B cell (primary cell): Measurements from ENCODE around the gene MYBPC3. TPM values are rescaled to one million over a fixed set of nuclear protein-coding genes. Genes with fewer than 3 reads are reported as not detected.

ENCODE experiments used
- ATAC-seq: fragments of 200-7000 bp; cut with Tn5 transposase; one replicate; pipeline ENCODE4 v1.10.0; 2021; ENCODE audit warnings: low read depth, mild to moderate bottlenecking, moderate number of reproducible peaks, moderate library complexity
- CTCF ChIA-PET: fragments of 350-600 bp; sonication (Branson Sonifier 250); formaldehyde crosslinking; loops from one replicate; lab custom pipeline; 2021; ENCODE audit warnings: antibody characterized with exemption, inconsistent platforms; lab: Charles Lee
- POLR2A ChIA-PET: fragments of 350-600 bp; sonication (Branson Sonifier 250); formaldehyde crosslinking; loops from one replicate; lab custom pipeline; 2021; ENCODE audit warnings: antibody characterized with exemption; lab: Charles Lee
- DNase-seq: peaks from one replicate; pipeline ENCODE4 v3.0.0; 2013
- H2AFZ ChIP-seq: 2 replicates; pipeline ENCODE4 v1.6.1; 2012; ENCODE audit warnings: mild to moderate bottlenecking, low read depth, low read length; ENCODE audit not compliant: insufficient read depth, poor library complexity, severe bottlenecking
- H3K27ac ChIP-seq, 2 donors: 1 replicate in 1 of 2; 2 replicates in 1 of 2; pipeline ENCODE4 v1.5.1; 2012 to 2013; ENCODE audit warnings: low read length in 2 of 2, mild to moderate bottlenecking in 2 of 2, moderate library complexity in 1 of 2
- H3K27me3 ChIP-seq, 4 experiments: fragments of 200-600 bp in 1 of 4; sonication (generic) in 1 of 4; replicated peaks in 1 of 4; 1 replicate in 2 of 4; 2 replicates in 2 of 4; pipeline versions ENCODE4 v1.6.1 to v1.7.0; 2013 to 2016; ENCODE audit warnings: low read length in 3 of 4, mild to moderate bottlenecking in 2 of 4, mixed read lengths in 1 of 4, moderate library complexity in 1 of 4; ENCODE audit not compliant: insufficient read depth in 4 of 4, control insufficient read depth in 3 of 4; ENCODE audit errors: control extremely low read depth in 1 of 4
- H3K36me3 ChIP-seq, 2 experiments: replicated peaks in 1 of 2; 1 replicate in 1 of 2; 2 replicates in 1 of 2; pipeline versions ENCODE4 v1.6.1 to v1.7.1; 2013; ENCODE audit warnings: low read length in 1 of 2; ENCODE audit not compliant: insufficient read depth in 2 of 2, control insufficient read depth in 1 of 2; ENCODE audit errors: control extremely low read depth in 1 of 2, extremely low read depth in 1 of 2
- H3K4me1 ChIP-seq, 2 donors: fragments of 200-600 bp in 1 of 2; sonication (generic) in 1 of 2; 1 replicate in 1 of 2; 2 replicates in 1 of 2; pipeline versions ENCODE4 v1.5.1 to v1.6.1; 2013 to 2017; ENCODE audit warnings: low read length in 2 of 2; ENCODE audit not compliant: control insufficient read depth in 2 of 2, insufficient read depth in 2 of 2
- H3K4me2 ChIP-seq: replicated peaks from 2 replicates; pipeline ENCODE3; 2012; ENCODE audit warnings: mild to moderate bottlenecking, low read depth, low read length; ENCODE audit not compliant: poor library complexity, severe bottlenecking
- H3K4me3 ChIP-seq, 5 experiments: fragments of 200-600 bp in 1 of 5; sonication (generic) in 1 of 5; 1 replicate in 3 of 5; 2 replicates in 2 of 5; pipeline versions ENCODE4 v1.5.1 to v1.7.0; 2011 to 2016; ENCODE audit warnings: low read length in 4 of 5, mild to moderate bottlenecking in 4 of 5, low read depth in 2 of 5, control low read depth in 1 of 5, moderate library complexity in 1 of 5; ENCODE audit not compliant: insufficient read depth in 1 of 5; ENCODE audit errors: control extremely low read depth in 1 of 5, extremely low read depth in 1 of 5
- H3K79me2 ChIP-seq: fragments of 200-600 bp; sonication (generic); one replicate; pipeline ENCODE4 v1.6.0; 2016; ENCODE audit warnings: low read length; ENCODE audit not compliant: control insufficient read depth, insufficient read depth
- H3K9ac ChIP-seq: fragments of 200-600 bp; sonication (generic); 2 replicates; pipeline ENCODE4 v1.6.1; 2017; ENCODE audit warnings: mild to moderate bottlenecking, low read length, moderate library complexity
- H3K9me3 ChIP-seq, 3 donors: one replicate each; pipeline versions ENCODE4 v1.6.1 to v1.7.1; 2013; ENCODE audit warnings: low read length in 2 of 3; ENCODE audit not compliant: control insufficient read depth in 2 of 3, insufficient read depth in 1 of 3; ENCODE audit errors: control extremely low read depth in 1 of 3
- H4K20me1 ChIP-seq: 2 replicates; pipeline ENCODE4 v1.6.0; 2012; ENCODE audit warnings: mild to moderate bottlenecking, low read length; ENCODE audit not compliant: insufficient read depth, control insufficient read depth, poor library complexity, severe bottlenecking
- H3K27ac Mint-ChIP-seq: one replicate; pipeline ENCODE4 v1.8.0; 2021; ENCODE audit warnings: mixed read lengths
- H3K27me3 Mint-ChIP-seq: one replicate; pipeline ENCODE4 v1.8.0; 2021; ENCODE audit warnings: mixed read lengths
- H3K4me1 Mint-ChIP-seq: one replicate; pipeline ENCODE4 v1.8.0; 2021; ENCODE audit warnings: mixed read lengths
- H3K4me3 Mint-ChIP-seq: one replicate; pipeline ENCODE4 v1.8.0; 2021; ENCODE audit warnings: mixed read lengths
- H3K9me3 Mint-ChIP-seq: one replicate; pipeline ENCODE4 v1.8.0; 2022; ENCODE audit warnings: mixed read lengths; ENCODE audit not compliant: insufficient read depth
- CTCF ChIP-seq: fragments of 200-600 bp; IDR thresholded peaks from one replicate; pipeline ENCODE4 v1.8.0; 2022; ENCODE audit warnings: antibody characterized with exemption, mild to moderate bottlenecking
- EZH2 ChIP-seq: IDR thresholded peaks from 2 replicates; pipeline ENCODE4 v1.6.1; 2012; ENCODE audit warnings: borderline replicate concordance, low read depth, mild to moderate bottlenecking, moderate library complexity, low read length; ENCODE audit not compliant: insufficient read depth, poor library complexity, severe bottlenecking
- WGBS: methylation state at CpG from one replicate; pipeline ENCODE4 v1.1.5; 2013; ENCODE audit warnings: missing lambda C conversion rate; ENCODE audit not compliant: insufficient coverage; 5-methylcytosine and 5-hydroxymethylcytosine counted together
- intact Hi-C: fragments of 100-400 bp; cut with micrococcal nuclease; formaldehyde crosslinking; loops from one replicate; pipeline ENCODE4 v1.10.0; 2022
- polyA plus RNA-seq: library from polyadenylated mRNA; depleted of rRNA; stranded (reverse); fragments of >200 nt; gene quantifications from 2 replicates; pipeline ENCODE4 v1.2.3, GENCODE V29; 2012
- total RNA-seq, 2 donors: library from RNA; stranded (reverse); fragments of 120-200 nt in 1 of 2; gene quantifications; 1 replicate in 1 of 2; 2 replicates in 1 of 2; pipeline versions ENCODE4 v1.2.3 to v1.2.4, GENCODE V29; 2013 to 2022

The MYBPC3 gene
- total and polyA plus RNA-seq, 2 donors (not counting 1 experiment from before 2014, with no cell fraction given): 0.67 to 1.4 TPM

GRCh38 chr11:47285969-47286770 is 66.3 kb downstream of the MYBPC3 start:
- WGBS: 97% methylated on average over 13 of the region's 13 CpGs
- no peak for DNase-seq

More at GRCh38 chr11:47285969-47286770, 66.3 kb downstream of the MYBPC3 start:
- Mint-ChIP-seq H3K4me1 (no peaks in the 10 kb centered on the region), H3K4me3 (no peak overlapping the region), H3K9me3 (no peaks in the 10 kb centered on the region), H3K27ac (no peak overlapping the region), H3K27me3 (no peaks in the 10 kb centered on the region)
- Histone ChIP-seq H4K20me1 (no peaks in the 10 kb centered on the region), H3K4me1 (no peaks in the 10 kb centered on the region), H3K36me3 (peaks cover 4 to 86% of the 10 kb centered on the region in 2 experiments), H3K9me3 (no peaks in the 10 kb centered on the region), H3K79me2 (peaks cover 19% of the 10 kb centered on the region), H3K27ac (no peak overlapping the region), H2AFZ (no peak overlapping the region), H3K4me3 (no peak overlapping the region), H3K27me3 (no peaks in the 10 kb centered on the region), H3K9ac (no peak overlapping the region), H3K4me2 (no peak overlapping the region)
- ATAC-seq: no peak
- TF ChIP-seq EZH2: no peak
- no peak for TF ChIP-seq CTCF
- ChIA-PET POLR2A (no interaction called here), CTCF (interaction anchor here (0.6 kb wide), 1 partner anchor 123 kb away, joined by 4 read pairs; no protein-coding TSS in a partner anchor)
- intact Hi-C loops: no loop called here
